K562 (cell line): ENCODE data around the gene HAX1. TPM values are rescaled to one million over a fixed set of nuclear protein-coding genes. Genes with fewer than 3 reads are reported as not detected.
"Not testable (repeated sequence)": the region's sequence is repeated elsewhere in the genome, so short reads cannot be mapped to it uniquely, and the experiment has no call there.

Experiments used
- ARHGAP35 ChIP-seq: fragments of 450-650 bp; IDR thresholded peaks from 2 replicates; pipeline ENCODE4 v1.6.1; 2018; ENCODE audit not compliant: partially characterized antibody
- ASH1L ChIP-seq: fragments of 450-650 bp; IDR thresholded peaks from 2 replicates; pipeline ENCODE4 v1.6.1; 2018; ENCODE audit warnings: borderline replicate concordance, mild to moderate bottlenecking, low read depth; ENCODE audit not compliant: partially characterized antibody
- ELF4 ChIP-seq: fragments of 450-650 bp; formaldehyde crosslinking; IDR thresholded peaks from 2 replicates; pipeline ENCODE4 v1.4.0; 2022; ENCODE audit warnings: missing genetic modification characterization
- FOXK2 ChIP-seq, 2 experiments: fragments of 450-650 bp; IDR thresholded peaks in 1 of 2; conservative IDR thresholded peaks in 1 of 2; 2 replicates each; pipeline ENCODE4 v1.6.1; 2016; ENCODE audit warnings: low read depth in 2 of 2, mild to moderate bottlenecking in 1 of 2
- LARP7 ChIP-seq: fragments of 450-650 bp; IDR thresholded peaks from 2 replicates; pipeline ENCODE4 v1.6.1; 2016
- NCOA4 ChIP-seq: fragments of 450-650 bp; IDR thresholded peaks from 2 replicates; pipeline ENCODE4 v1.6.1; 2018; ENCODE audit warnings: mild to moderate bottlenecking; ENCODE audit not compliant: partially characterized antibody
- NR4A1 ChIP-seq, 2 experiments: fragments of 250-450 bp in 1 of 2; fragments of 450-650 bp in 1 of 2; sonication (Bioruptor Pico) in 1 of 2; IDR thresholded peaks; 2 replicates each; pipeline versions ENCODE4 v1.4.0 to v1.6.1; 2016 to 2020; ENCODE audit warnings: mild to moderate bottlenecking in 2 of 2, missing compliant biosample characterization in 1 of 2, missing genetic modification characterization in 1 of 2, moderate library complexity in 1 of 2
- OTX1 ChIP-seq: fragments of 450-650 bp; formaldehyde crosslinking; IDR thresholded peaks from 2 replicates; pipeline ENCODE4 v1.4.0; 2022; ENCODE audit warnings: mild to moderate bottlenecking
- PHB2 ChIP-seq: fragments of 450-650 bp; IDR thresholded peaks from 2 replicates; pipeline ENCODE4 v1.6.1; 2017; ENCODE audit warnings: low read depth
- SMARCA5 ChIP-seq: fragments of 450-650 bp; IDR thresholded peaks from 2 replicates; pipeline ENCODE4 v1.6.1; 2016
- polyA plus RNA-seq, 8 experiments: library from polyadenylated mRNA; depleted of rRNA in 4 of 8; stranded (reverse) in 5 of 8; unstranded in 3 of 8; fragments of >200 nt; fragmentation: Nextera tagmentation in 2 of 8; fragmentation: Illumina TruSeq in 1 of 8; extraction: Ambion mirVana in 2 of 8; extraction: Trizol in 1 of 8; gene quantifications; 2 replicates each; pipeline versions ENCODE4 v1.2.1 to v1.2.3, GENCODE V29; 2011 to 2014; ENCODE audit warnings: inconsistent platforms in 1 of 8, missing spikeins in 1 of 8
- total RNA-seq, 7 experiments: library from RNA; depleted of rRNA in 6 of 7; stranded (reverse); fragments of >200 nt in 6 of 7; fragmentation: Illumina TruSeq in 2 of 7; extraction: Trizol in 2 of 7; gene quantifications; 2 replicates each; pipeline versions ENCODE4 v1.2.1 to v1.2.3, GENCODE V29; 2011 to 2021; ENCODE audit warnings: low replicate concordance in 1 of 7
- TF ChIP-seq, protein P1 (sequence below), 2 experiments: fragments of 450-650 bp in 1 of 2; sonication (generic) in 1 of 2; formaldehyde crosslinking in 1 of 2; IDR thresholded peaks; 2 replicates each; pipeline versions ENCODE4 v1.7.1 to v1.9.0; 2016 to 2022; ENCODE audit warnings: inconsistent platforms in 1 of 2, mild to moderate bottlenecking in 1 of 2, missing genetic modification reagents in 1 of 2
- TF ChIP-seq, protein P2 (sequence below): fragments of 450-650 bp; conservative IDR thresholded peaks from 2 replicates; pipeline ENCODE4 v1.6.1; 2016; ENCODE audit warnings: missing genetic modification characterization, low read depth, mild to moderate bottlenecking, control low read depth, missing compliant biosample characterization
- TF ChIP-seq, protein P3 (sequence below), 2 experiments: fragments of 450-650 bp; IDR thresholded peaks; 2 replicates each; pipeline ENCODE4 v1.6.1; 2016

The HAX1 gene
- total and polyA plus RNA-seq, 9 of the 15 experiments (the other 6 are each of a cell fraction or from before 2014, with no cell fraction given): 143 to 492 (median 234) TPM

DNA sequence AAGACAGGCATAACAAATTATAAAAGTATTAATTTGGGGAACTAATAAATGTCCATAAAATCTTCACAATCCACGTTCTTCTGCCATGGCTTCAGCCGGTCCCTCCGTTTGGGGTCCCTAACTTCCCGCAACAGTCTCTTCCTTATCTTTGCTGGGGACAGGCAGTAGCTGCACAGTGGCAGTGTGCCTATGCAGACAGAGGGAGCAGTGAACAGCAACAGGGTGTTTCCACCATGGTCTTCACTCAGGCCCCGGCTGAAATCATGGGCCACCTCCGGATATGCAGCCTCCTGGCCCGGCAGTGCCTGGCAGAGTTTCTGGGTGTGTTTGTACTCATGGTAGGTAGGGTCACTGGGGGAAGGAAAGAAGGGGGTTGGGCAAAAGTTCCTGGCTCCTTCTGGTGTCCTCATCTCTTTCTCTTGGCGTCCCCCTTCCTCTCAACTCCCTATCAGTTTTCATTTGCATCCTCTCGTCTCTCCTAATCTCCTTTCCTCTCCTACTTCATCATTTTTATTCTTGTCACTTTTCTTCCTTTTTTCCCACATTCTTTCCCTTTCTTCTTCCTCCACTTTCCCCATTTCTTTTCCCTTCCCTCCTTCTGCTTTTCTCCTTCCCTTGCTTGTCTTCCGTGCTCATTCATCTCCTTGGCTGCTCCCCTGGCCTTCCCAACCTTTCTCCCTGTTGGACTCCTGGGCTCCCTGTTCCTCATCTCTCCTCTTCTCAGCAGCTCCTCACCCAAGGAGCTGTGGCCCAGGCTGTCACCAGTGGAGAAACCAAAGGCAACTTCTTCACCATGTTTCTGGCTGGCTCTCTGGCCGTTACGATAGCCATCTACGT, 40.0 kb downstream of the HAX1 start (continued):
- TF ChIP-seq, protein P1, sequence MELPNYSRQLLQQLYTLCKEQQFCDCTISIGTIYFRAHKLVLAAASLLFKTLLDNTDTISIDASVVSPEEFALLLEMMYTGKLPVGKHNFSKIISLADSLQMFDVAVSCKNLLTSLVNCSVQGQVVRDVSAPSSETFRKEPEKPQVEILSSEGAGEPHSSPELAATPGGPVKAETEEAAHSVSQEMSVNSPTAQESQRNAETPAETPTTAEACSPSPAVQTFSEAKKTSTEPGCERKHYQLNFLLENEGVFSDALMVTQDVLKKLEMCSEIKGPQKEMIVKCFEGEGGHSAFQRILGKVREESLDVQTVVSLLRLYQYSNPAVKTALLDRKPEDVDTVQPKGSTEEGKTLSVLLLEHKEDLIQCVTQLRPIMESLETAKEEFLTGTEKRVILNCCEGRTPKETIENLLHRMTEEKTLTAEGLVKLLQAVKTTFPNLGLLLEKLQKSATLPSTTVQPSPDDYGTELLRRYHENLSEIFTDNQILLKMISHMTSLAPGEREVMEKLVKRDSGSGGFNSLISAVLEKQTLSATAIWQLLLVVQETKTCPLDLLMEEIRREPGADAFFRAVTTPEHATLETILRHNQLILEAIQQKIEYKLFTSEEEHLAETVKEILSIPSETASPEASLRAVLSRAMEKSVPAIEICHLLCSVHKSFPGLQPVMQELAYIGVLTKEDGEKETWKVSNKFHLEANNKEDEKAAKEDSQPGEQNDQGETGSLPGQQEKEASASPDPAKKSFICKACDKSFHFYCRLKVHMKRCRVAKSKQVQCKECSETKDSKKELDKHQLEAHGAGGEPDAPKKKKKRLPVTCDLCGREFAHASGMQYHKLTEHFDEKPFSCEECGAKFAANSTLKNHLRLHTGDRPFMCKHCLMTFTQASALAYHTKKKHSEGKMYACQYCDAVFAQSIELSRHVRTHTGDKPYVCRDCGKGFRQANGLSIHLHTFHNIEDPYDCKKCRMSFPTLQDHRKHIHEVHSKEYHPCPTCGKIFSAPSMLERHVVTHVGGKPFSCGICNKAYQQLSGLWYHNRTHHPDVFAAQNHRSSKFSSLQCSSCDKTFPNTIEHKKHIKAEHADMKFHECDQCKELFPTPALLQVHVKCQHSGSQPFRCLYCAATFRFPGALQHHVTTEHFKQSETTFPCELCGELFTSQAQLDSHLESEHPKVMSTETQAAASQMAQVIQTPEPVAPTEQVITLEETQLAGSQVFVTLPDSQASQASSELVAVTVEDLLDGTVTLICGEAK (IDR thresholded peaks at IDR 0.05): peak; percentile 17; the same call in 1 of the 2 replicates
- TF ChIP-seq, protein P1 (CRISPR knock-in tag; IDR thresholded peaks at IDR 0.05): not testable (repeated sequence)
- TF ChIP-seq PHB2 (0 out of 2 replicates have a peak, but pooled peaks have one; percentile 32), LARP7 (peak; percentile 79; the same call in 1 of the 2 replicates), ARHGAP35 (peak; percentile 82), NCOA4 (peak; percentile 56), FOXK2 (conservative IDR thresholded peaks at IDR 0.05 in 1 of 2, IDR thresholded peaks at IDR 0.05 in 1 of 2; ENCODE audit: low read depth in 2 of 2) (peak in 1 of 2 experiments; percentile 21; a peak in 1 of 4 replicates), NR4A1 (tag; IDR thresholded peaks at IDR 0.05) (0 out of 2 replicates have a peak, but pooled peaks have one; percentile 18), OTX1 (CRISPR knock-in tag) (0 out of 2 replicates have a peak, but pooled peaks have one; percentile 69), ELF4 (CRISPR knock-in tag) (peak; percentile 87; the same call in 1 of the 2 replicates), SMARCA5 (peak; percentile 68), ASH1L (peak; percentile 38)
- not testable (repeated sequence) for TF ChIP-seq NR4A1 (CRISPR knock-in tag; IDR thresholded peaks at IDR 0.05)
- TF ChIP-seq, protein P2, sequence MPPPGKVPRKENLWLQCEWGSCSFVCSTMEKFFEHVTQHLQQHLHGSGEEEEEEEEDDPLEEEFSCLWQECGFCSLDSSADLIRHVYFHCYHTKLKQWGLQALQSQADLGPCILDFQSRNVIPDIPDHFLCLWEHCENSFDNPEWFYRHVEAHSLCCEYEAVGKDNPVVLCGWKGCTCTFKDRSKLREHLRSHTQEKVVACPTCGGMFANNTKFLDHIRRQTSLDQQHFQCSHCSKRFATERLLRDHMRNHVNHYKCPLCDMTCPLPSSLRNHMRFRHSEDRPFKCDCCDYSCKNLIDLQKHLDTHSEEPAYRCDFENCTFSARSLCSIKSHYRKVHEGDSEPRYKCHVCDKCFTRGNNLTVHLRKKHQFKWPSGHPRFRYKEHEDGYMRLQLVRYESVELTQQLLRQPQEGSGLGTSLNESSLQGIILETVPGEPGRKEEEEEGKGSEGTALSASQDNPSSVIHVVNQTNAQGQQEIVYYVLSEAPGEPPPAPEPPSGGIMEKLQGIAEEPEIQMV (tag): peak; percentile 61; the same call in 1 of the 2 replicates
- TF ChIP-seq, protein P3, sequence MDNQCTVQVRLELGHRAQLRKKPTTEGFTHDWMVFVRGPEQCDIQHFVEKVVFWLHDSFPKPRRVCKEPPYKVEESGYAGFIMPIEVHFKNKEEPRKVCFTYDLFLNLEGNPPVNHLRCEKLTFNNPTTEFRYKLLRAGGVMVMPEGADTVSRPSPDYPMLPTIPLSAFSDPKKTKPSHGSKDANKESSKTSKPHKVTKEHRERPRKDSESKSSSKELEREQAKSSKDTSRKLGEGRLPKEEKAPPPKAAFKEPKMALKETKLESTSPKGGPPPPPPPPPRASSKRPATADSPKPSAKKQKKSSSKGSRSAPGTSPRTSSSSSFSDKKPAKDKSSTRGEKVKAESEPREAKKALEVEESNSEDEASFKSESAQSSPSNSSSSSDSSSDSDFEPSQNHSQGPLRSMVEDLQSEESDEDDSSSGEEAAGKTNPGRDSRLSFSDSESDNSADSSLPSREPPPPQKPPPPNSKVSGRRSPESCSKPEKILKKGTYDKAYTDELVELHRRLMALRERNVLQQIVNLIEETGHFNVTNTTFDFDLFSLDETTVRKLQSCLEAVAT (IDR thresholded peaks at IDR 0.05): peak; percentile 52 to 68; a peak in 1 of 4 replicates
